ENCODE data around the gene TJAP1. TPM values are rescaled to one million over a fixed set of nuclear protein-coding genes. Genes with fewer than 3 reads are reported as not detected.
"Not testable (repeated sequence)": the region's sequence is repeated elsewhere in the genome, so short reads cannot be mapped to it uniquely, and the experiment has no call there.

Gene TJAP1
- total and polyA plus RNA-seq, 4 experiments from 2014 or later, result 7.3 to 54.4 (median 32.1) TPM

- peaks cover 7 to 23% (median 10%) of the 10 kb centered on the region in 4 donors for H3K4me1 Mint-ChIP-seq
- peak within 1 kb of the TSS; percentile 52 to 68 for H3K4me3 ChIP-seq (ENCODE audit: low read length in 2 of 2)
Observed at GRCh38 chr6:43455531-43456428, 21.6 kb upstream of the TJAP1 start, which contains the start of gene DLK2. Gene DLK2, minus strand, starts transcription at chr6:43455548. Its CDS starts 723 bp downstream, at chr6:43454825.

DNA sequence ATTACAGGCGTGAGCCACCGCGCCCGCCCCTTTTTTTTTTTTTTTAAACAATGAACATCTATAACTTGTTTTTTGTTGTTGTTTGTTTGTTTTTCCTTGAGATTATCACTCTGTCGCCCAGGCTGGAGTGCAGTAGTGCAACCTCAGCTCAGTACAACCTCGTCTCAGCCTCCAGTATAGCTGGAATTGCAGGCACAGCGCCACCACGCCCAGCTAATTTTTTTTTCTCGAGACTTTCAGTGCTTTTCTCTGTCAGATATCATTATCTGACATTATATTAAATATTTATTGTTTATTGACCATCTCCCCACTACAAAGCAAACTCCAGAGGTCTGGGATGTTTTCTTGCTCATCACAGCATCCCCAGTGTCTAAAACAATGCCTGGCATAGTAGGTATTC, 19.7 kb upstream of the TJAP1 start:
- Mint-ChIP-seq H3K36me3 (peaks cover 0 to 6% of the 10 kb centered on the region in 2 donors), H3K4me3 (peak overlapping the region in 2 of 8 donors; percentile 6 to 21), H3K27me3 (peaks cover 5 to 13% of the 10 kb centered on the region in 2 donors), H3K9me3 (peaks cover 0 to 2% (median 0%) of the 10 kb centered on the region in 8 donors), H3K4me1 (peaks cover 7 to 23% (median 10%) of the 10 kb centered on the region in 4 donors), H3K27ac (no peak overlapping the region)
- Histone ChIP-seq H3K27ac (ENCODE audit: low read depth, low read length) (no peak overlapping the region), H3K4me3 (ENCODE audit: low read length in 2 of 2) (no peak overlapping the region), H3K27me3 (ENCODE audit: insufficient read depth, low read length) (no peaks in the 10 kb centered on the region), H3K36me3 (ENCODE audit: insufficient read depth, low read length) (no peaks in the 10 kb centered on the region), H3K4me1 (ENCODE audit: insufficient read depth, low read length) (peaks cover 15% of the 10 kb centered on the region), H3K9me3 (ENCODE audit: control insufficient read depth in 1 of 2, low read length in 2 of 2) (no peaks in the 10 kb centered on the region)
- ChIA-PET POLR2A (ENCODE audit: partially characterized antibody) (interaction anchor here (3.2 kb wide), 1 partner anchor 30 kb away, joined by 12 read pairs; the partner anchor contains the start of gene ABCC10), CTCF (ENCODE audit: partially characterized antibody) (interaction anchor here (0.7 to 5.6 kb wide), 2 partner anchors 30 to 49 kb away, joined by 3 to 64 read pairs; partner anchors contain the start of gene ABCC10)
- no peak for DNase-seq
- intact Hi-C loops (cut with micrococcal nuclease), result loop anchor here (10.0 kb wide), 1 partner anchor 93 kb away; the partner anchor contains the start of gene ZNF318

More at GRCh38 chr6:43455531-43456428, 21.6 kb upstream of the TJAP1 start, which contains the start of gene DLK2:
- H3K27me3 Mint-ChIP-seq, result peaks cover 2 to 5% of the 10 kb centered on the region in 2 donors
- H3K4me3 Mint-ChIP-seq, result peak within 1 kb of the TSS; percentile 84 to 94 (median 90)
- intact Hi-C loops (cut with micrococcal nuclease), result loop anchor here (1.0 to 10.0 kb wide), 6 partner anchors 22 to 91 kb away; partner anchors contain the start of genes ABCC10, LRRC73, POLR1C and TJAP1
- Histone ChIP-seq H3K27ac (ENCODE audit: low read depth, low read length) (peak within 1 kb of the TSS; percentile 36), H3K9me3 (ENCODE audit: control insufficient read depth in 1 of 2, low read length in 2 of 2) (no peaks in the 10 kb centered on the region), H3K27me3 (ENCODE audit: insufficient read depth, low read length) (no peaks in the 10 kb centered on the region), H3K4me1 (ENCODE audit: insufficient read depth, low read length) (peaks cover 15% of the 10 kb centered on the region), H3K36me3 (ENCODE audit: insufficient read depth, low read length) (no peaks in the 10 kb centered on the region)
- ChIA-PET POLR2A (ENCODE audit: partially characterized antibody) (interaction anchor here (0.8 to 3.8 kb wide), 15 partner anchors 22 to 476 kb away, joined by 3 to 19 read pairs (median 4); partner anchors contain the start of genes ABCC10, KLHDC3, LRRC73 and MEA1), CTCF (ENCODE audit: partially characterized antibody) (interaction anchor here (0.7 to 5.6 kb wide), 5 partner anchors 12 to 51 kb away, joined by 3 to 64 read pairs (median 28); no protein-coding TSS in a partner anchor)
- DNase-seq, result peak; percentile 41 to 60 (median 47)
- H3K9me3 Mint-ChIP-seq, result peaks cover 0 to 2% (median 0%) of the 10 kb centered on the region in 8 donors
- peak within 1 kb of the TSS; percentile 67 to 91 (median 86) for H3K27ac Mint-ChIP-seq
- peaks cover 0 to 13% of the 10 kb centered on the region in 2 donors for H3K36me3 Mint-ChIP-seq

GRCh38 chr6:43458154-43458553, 19.2 kb upstream of the TJAP1 start:
- H3K27ac ChIP-seq (ENCODE audit: low read depth, low read length); H3K4me3 ChIP-seq (ENCODE audit: low read length in 2 of 2); H3K9me3 ChIP-seq (ENCODE audit: control insufficient read depth in 1 of 2, low read length in 2 of 2); CTCF ChIA-PET (ENCODE audit: partially characterized antibody); H3K4me3 Mint-ChIP-seq; POLR2A ChIA-PET (ENCODE audit: partially characterized antibody); H3K27me3 ChIP-seq (ENCODE audit: insufficient read depth, low read length); H3K9me3 Mint-ChIP-seq; H3K27ac Mint-ChIP-seq; DNase-seq; H3K36me3 Mint-ChIP-seq; H3K36me3 ChIP-seq (ENCODE audit: insufficient read depth, low read length): not testable (repeated sequence)
- peaks cover 15% of the 10 kb centered on the region for H3K4me1 ChIP-seq (ENCODE audit: insufficient read depth, low read length)
- Mint-ChIP-seq H3K27me3 (peaks cover 5 to 15% of the 10 kb centered on the region in 2 donors), H3K4me1 (peaks cover 7 to 23% (median 10%) of the 10 kb centered on the region in 4 donors)
- intact Hi-C loops (cut with micrococcal nuclease), result loop anchor here (10.0 kb wide), 1 partner anchor 93 kb away; the partner anchor contains the start of gene ZNF318

DNA sequence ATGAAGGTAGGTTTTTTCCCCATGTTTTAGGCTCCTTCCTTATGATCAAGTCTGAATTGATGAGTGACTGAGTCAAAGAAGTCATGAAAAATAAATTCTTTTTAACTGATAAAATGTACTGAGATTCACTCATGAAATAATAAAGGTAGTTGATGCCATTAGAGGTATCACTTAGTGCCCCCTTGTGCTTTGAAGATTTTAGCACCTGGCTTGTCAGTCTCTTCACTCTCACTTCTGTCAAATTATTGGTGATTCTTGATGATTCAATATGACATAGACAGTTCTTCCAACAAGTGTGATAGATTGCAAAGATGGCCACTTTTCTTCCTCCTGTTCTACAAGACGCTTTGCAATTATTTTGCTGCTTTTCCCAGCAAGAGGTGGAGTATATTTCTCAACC, 17.8 kb upstream of the TJAP1 start:
- DNase-seq, result no peak
- Mint-ChIP-seq H3K36me3 (peaks cover 0 to 4% of the 10 kb centered on the region in 2 donors), H3K9me3 (peaks cover 0 to 2% (median 0%) of the 10 kb centered on the region in 8 donors), H3K4me3 (no peak overlapping the region), H3K27me3 (peaks cover 5 to 15% of the 10 kb centered on the region in 2 donors), H3K4me1 (peaks cover 6 to 13% (median 8%) of the 10 kb centered on the region in 4 donors), H3K27ac (no peak overlapping the region)
- ChIA-PET POLR2A (ENCODE audit: partially characterized antibody) (no interaction called here), CTCF (ENCODE audit: partially characterized antibody) (interaction anchor here (0.9 to 1.1 kb wide), 2 partner anchors 17 to 47 kb away, joined by 3 to 4 read pairs; no protein-coding TSS in a partner anchor)
- Histone ChIP-seq H3K9me3 (ENCODE audit: control insufficient read depth in 1 of 2, low read length in 2 of 2) (no peaks in the 10 kb centered on the region), H3K27ac (ENCODE audit: low read depth, low read length) (no peak overlapping the region), H3K36me3 (ENCODE audit: insufficient read depth, low read length) (no peaks in the 10 kb centered on the region), H3K27me3 (ENCODE audit: insufficient read depth, low read length) (no peaks in the 10 kb centered on the region), H3K4me1 (ENCODE audit: insufficient read depth, low read length) (peaks cover 10% of the 10 kb centered on the region), H3K4me3 (ENCODE audit: low read length in 2 of 2) (no peak overlapping the region)
- intact Hi-C loops (cut with micrococcal nuclease), result loop anchor here (10.0 kb wide), 1 partner anchor 95 kb away; the partner anchor contains the start of gene ZNF318

DNA sequence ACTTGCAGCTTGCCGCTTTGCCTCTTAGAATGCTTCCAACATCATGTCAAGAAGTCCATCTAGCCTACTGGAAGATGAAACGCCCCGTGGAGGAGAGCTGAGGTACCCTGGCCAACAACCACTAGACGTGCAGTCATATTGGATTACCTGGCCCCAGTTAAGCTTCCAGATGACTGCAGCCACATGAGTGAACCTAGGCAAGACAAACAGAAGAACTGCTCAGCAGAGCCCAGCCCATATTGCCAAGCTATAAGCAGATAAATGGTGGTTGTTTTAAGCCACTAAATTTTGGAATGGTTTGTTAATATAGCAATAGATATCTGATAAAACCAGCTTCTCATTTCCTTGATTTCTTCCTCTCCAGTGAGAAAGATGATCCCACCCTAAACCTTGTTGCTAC, 17.3 kb upstream of the TJAP1 start:
- H3K27me3 Mint-ChIP-seq, result peaks cover 5 to 15% of the 10 kb centered on the region in 2 donors
- H3K27me3 ChIP-seq (ENCODE audit: insufficient read depth, low read length), result no peaks in the 10 kb centered on the region
- peaks cover 6 to 13% (median 8%) of the 10 kb centered on the region in 4 donors for H3K4me1 Mint-ChIP-seq
- no peak overlapping the region for H3K4me3 ChIP-seq (ENCODE audit: low read length in 2 of 2)
- no peaks in the 10 kb centered on the region for H3K9me3 ChIP-seq (ENCODE audit: control insufficient read depth in 1 of 2, low read length in 2 of 2)
- ChIA-PET POLR2A (ENCODE audit: partially characterized antibody) (interaction anchor here (0.8 kb wide), 1 partner anchor 33 kb away, joined by 6 read pairs; the partner anchor contains the start of gene ABCC10), CTCF (ENCODE audit: partially characterized antibody) (interaction anchor here (0.6 to 1.3 kb wide), 3 partner anchors 11 to 76 kb away, joined by 3 to 5 read pairs (median 4); no protein-coding TSS in a partner anchor)
- DNase-seq, result no peak
- no peak overlapping the region for H3K4me3 Mint-ChIP-seq
- peaks cover 7% of the 10 kb centered on the region for H3K4me1 ChIP-seq (ENCODE audit: insufficient read depth, low read length)
- no peak overlapping the region for H3K27ac Mint-ChIP-seq
- peaks cover 0 to 4% of the 10 kb centered on the region in 2 donors for H3K36me3 Mint-ChIP-seq
- peaks cover 0 to 2% (median 0%) of the 10 kb centered on the region in 8 donors for H3K9me3 Mint-ChIP-seq
- intact Hi-C loops (cut with micrococcal nuclease), result no loop called here
- no peaks in the 10 kb centered on the region for H3K36me3 ChIP-seq (ENCODE audit: insufficient read depth, low read length)
- H3K27ac ChIP-seq (ENCODE audit: low read depth, low read length), result no peak overlapping the region

GRCh38 chr6:43461936-43462335, 15.4 kb upstream of the TJAP1 start:
- no peaks in the 10 kb centered on the region for H3K36me3 Mint-ChIP-seq
- H3K27ac ChIP-seq (ENCODE audit: low read depth, low read length), result no peak overlapping the region
- CTCF ChIA-PET (ENCODE audit: partially characterized antibody), result no interaction called here
- no peak overlapping the region for H3K27ac Mint-ChIP-seq
- intact Hi-C loops (cut with micrococcal nuclease), result no loop called here
- no peak overlapping the region for H3K4me3 ChIP-seq (ENCODE audit: low read length in 2 of 2)
- peaks cover 0 to under 1% (median 0%) of the 10 kb centered on the region in 8 donors for H3K9me3 Mint-ChIP-seq
- H3K4me1 Mint-ChIP-seq, result peaks cover 0 to 1% (median under 1%) of the 10 kb centered on the region in 4 donors
- H3K36me3 ChIP-seq (ENCODE audit: insufficient read depth, low read length), result no peaks in the 10 kb centered on the region
- H3K27me3 Mint-ChIP-seq, result peaks cover 7 to 15% of the 10 kb centered on the region in 2 donors
- no peaks in the 10 kb centered on the region for H3K4me1 ChIP-seq (ENCODE audit: insufficient read depth, low read length)
- H3K27me3 ChIP-seq (ENCODE audit: insufficient read depth, low read length), result no peaks in the 10 kb centered on the region
- POLR2A ChIA-PET (ENCODE audit: partially characterized antibody), result no interaction called here
- no peak overlapping the region for H3K4me3 Mint-ChIP-seq
- no peaks in the 10 kb centered on the region for H3K9me3 ChIP-seq (ENCODE audit: control insufficient read depth in 1 of 2, low read length in 2 of 2)
- DNase-seq, result no peak

All from CD4-positive, alpha-beta memory T cell (primary cell).